Karpas-422 (cell line): ENCODE measurements around the gene BAHCC1. TPM values are rescaled to one million over a fixed set of nuclear protein-coding genes. Genes with fewer than 3 reads are reported as not detected.

Source experiments
- DNase-seq: peaks from one replicate; pipeline ENCODE4 v3.0.0-alpha.2; 2015
- H2AFZ ChIP-seq: fragments of 200-600 bp; sonication (generic); 2 replicates; pipeline ENCODE4 v1.6.1; 2014; ENCODE audit warnings: antibody characterized with exemption, low read length, mixed read lengths
- H3K27ac ChIP-seq: fragments of 200-600 bp; sonication (generic); 2 replicates; pipeline ENCODE4 v1.5.1; 2014; ENCODE audit warnings: mild to moderate bottlenecking, low read length, moderate library complexity
- H3K27me3 ChIP-seq: fragments of 200-600 bp; sonication (generic); 2 replicates; pipeline ENCODE4 v1.6.1; 2014; ENCODE audit warnings: low read length, mixed read lengths
- H3K36me3 ChIP-seq: fragments of 200-600 bp; sonication (generic); 2 replicates; pipeline ENCODE4 v1.6.1; 2014; ENCODE audit warnings: low read length, mixed read lengths; ENCODE audit not compliant: insufficient read depth
- H3K4me1 ChIP-seq: fragments of 200-600 bp; sonication (generic); 2 replicates; pipeline ENCODE4 v1.6.1; 2014; ENCODE audit warnings: mild to moderate bottlenecking, low read length, mixed read lengths
- H3K4me2 ChIP-seq: fragments of 200-600 bp; sonication (generic); 2 replicates; pipeline ENCODE4 v1.6.1; 2014; ENCODE audit warnings: low read length, low read depth, mild to moderate bottlenecking; ENCODE audit not compliant: poor library complexity, severe bottlenecking
- H3K4me3 ChIP-seq: fragments of 200-600 bp; sonication (generic); 2 replicates; pipeline ENCODE4 v1.5.1; 2014; ENCODE audit warnings: mild to moderate bottlenecking, antibody characterized with exemption, low read length, mixed read lengths
- H3K79me2 ChIP-seq: fragments of 200-600 bp; sonication (generic); 2 replicates; pipeline ENCODE4 v1.6.1; 2014; ENCODE audit warnings: mild to moderate bottlenecking, low read length, mixed read lengths
- H3K9ac ChIP-seq: fragments of 200-600 bp; sonication (generic); 2 replicates; pipeline ENCODE4 v1.6.0; 2014; ENCODE audit warnings: low read length
- H3K9me2 ChIP-seq: fragments of 200-600 bp; sonication (generic), shearing (Covaris generic); replicated peaks from 2 replicates; pipeline ENCODE4 v1.6.0; 2014; ENCODE audit warnings: mild to moderate bottlenecking, low read length, moderate library complexity; ENCODE audit not compliant: insufficient read depth
- H3K9me3 ChIP-seq: fragments of 300-700, 200-600 bp; sonication (generic); 2 replicates; pipeline ENCODE4 v1.6.1; 2014; ENCODE audit warnings: low read length, mixed read lengths
- H4K20me1 ChIP-seq: fragments of 200-600 bp; sonication (generic); 2 replicates; pipeline ENCODE4 v1.6.1; 2014; ENCODE audit warnings: mild to moderate bottlenecking, antibody characterized with exemption, low read length, low read depth; ENCODE audit not compliant: insufficient read depth
- total RNA-seq: library from RNA; depleted of rRNA; stranded (reverse); fragments of >200 nt; shearing (Covaris generic); gene quantifications from 2 replicates; pipeline ENCODE4 v1.2.3, GENCODE V29; 2014; ENCODE audit warnings: low replicate concordance

The BAHCC1 gene
- total RNA-seq, 1 experiment from 2014 or later, result not detected

DNA sequence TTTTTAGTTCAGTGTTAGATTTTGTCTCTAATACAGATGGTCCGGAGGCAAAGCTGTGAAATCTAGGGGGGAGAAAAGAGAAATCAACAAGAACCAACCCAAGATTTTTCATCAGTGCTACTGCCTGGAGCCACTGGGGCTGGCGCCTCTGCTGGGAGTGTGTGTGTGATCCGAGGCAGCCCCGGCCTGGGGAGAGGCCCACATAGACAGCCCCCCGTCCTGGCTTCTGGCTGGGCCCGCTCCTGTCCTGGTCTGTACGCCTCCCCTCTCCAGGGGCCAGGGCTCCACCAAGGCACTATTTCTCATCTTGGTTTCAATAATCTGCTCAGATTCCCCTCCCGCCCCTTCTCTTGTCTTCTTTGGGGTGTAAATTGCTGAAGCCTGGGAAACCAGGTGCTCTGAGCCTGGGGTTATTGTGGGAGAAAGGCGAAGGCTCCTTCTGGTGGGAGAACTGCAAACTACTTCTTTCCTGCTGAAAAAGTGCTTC is 7.8 kb downstream of the BAHCC1 start:
- H3K9ac ChIP-seq, result no peak overlapping the region
- no peak overlapping the region for H2AFZ ChIP-seq
- H3K27me3 ChIP-seq, result no peaks in the 10 kb centered on the region
- DNase-seq, result no peak
- H3K36me3 ChIP-seq, result no peaks in the 10 kb centered on the region
- no peaks in the 10 kb centered on the region for H4K20me1 ChIP-seq
- no peaks in the 10 kb centered on the region for H3K79me2 ChIP-seq
- no peak overlapping the region for H3K4me2 ChIP-seq
- H3K4me3 ChIP-seq, result no peak overlapping the region
- no peak overlapping the region for H3K27ac ChIP-seq
- no peaks in the 10 kb centered on the region for H3K9me3 ChIP-seq
- H3K4me1 ChIP-seq, result peaks cover 7% of the 10 kb centered on the region
- no peaks in the 10 kb centered on the region for H3K9me2 ChIP-seq

DNA sequence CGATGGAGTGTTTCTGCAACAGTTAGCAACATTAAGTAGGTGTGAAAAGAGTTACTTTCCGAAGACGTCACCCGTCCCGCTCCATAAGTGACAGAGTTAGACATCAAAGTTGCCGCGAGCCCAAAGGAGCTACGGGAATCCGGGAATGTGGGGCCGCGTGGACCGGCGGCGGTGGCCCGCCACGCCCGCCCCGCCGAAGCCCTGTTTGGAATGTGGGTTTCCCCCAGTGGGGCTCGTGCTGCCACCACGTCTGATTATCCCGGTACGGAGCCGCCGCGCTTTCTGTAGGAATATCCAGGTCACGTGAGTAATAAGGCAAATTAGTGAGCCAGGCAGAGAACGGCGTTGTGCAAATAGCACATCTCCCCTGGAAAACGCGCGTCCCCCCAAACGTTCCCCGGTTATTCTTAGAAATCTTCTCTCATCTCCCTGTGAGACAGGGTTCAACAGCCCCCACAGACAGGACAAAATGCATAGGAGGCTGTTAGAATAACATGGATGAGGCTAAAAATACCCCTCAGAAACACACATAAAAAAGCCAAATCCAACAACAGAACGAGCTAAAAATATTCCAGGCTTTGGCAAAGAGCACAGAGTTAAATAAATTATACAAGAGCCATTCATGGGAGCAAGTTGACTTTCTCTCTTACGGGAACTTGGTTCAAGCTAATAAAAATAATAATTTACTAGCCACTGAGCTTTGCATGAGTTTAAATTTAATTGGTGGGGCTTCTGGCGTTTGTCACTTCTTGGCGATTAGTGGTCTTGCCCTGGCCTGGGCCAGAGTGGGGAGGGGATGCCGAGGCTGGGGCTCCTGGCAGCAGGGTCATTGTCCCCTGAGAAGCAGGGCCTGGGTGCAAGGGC is 8.6 kb downstream of the BAHCC1 start:
- Histone ChIP-seq H4K20me1 (no peaks in the 10 kb centered on the region), H2AFZ (no peak overlapping the region), H3K36me3 (no peaks in the 10 kb centered on the region), H3K9ac (no peak overlapping the region), H3K4me1 (peaks cover 7% of the 10 kb centered on the region), H3K4me2 (no peak overlapping the region), H3K27me3 (no peaks in the 10 kb centered on the region), H3K9me3 (no peaks in the 10 kb centered on the region), H3K79me2 (no peaks in the 10 kb centered on the region), H3K9me2 (no peaks in the 10 kb centered on the region), H3K4me3 (no peak overlapping the region), H3K27ac (no peak overlapping the region)
- DNase-seq, result no peak

DNA sequence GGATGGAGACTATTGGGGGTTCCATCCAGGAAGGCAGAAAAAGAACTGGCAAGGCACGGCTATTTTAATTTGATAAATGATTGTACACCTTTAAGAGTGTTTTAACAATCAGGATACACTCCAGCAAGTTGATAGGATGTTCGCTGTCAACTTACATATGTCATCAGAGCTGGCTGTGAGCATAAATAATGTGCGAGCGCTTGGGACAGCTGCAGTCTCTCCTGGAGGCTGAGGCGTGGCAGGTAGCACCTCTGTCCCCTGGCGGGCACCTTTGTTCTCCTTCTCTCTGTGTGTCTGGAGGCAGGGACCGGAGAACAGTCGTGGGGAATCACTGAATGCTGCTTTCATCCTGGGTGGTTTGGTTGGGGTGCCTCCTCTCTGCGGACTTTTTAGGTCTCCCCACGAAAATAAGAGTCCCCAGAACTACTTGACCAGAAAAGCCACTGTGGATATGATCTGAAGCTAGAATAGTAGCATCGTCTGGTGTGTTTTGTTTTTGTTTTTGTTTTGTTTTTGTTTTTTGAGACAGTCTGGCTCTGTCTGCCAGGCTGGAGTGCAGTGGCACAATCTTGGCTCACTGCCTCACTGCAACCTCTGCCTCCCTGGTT is 9.4 kb downstream of the BAHCC1 start:
- Histone ChIP-seq H3K79me2 (no peaks in the 10 kb centered on the region), H3K9me3 (no peaks in the 10 kb centered on the region), H3K4me1 (peaks cover 7% of the 10 kb centered on the region), H3K4me2 (no peak overlapping the region), H3K27ac (no peak overlapping the region), H3K9me2 (no peaks in the 10 kb centered on the region), H4K20me1 (no peaks in the 10 kb centered on the region), H3K9ac (no peak overlapping the region), H3K4me3 (no peak overlapping the region), H3K27me3 (no peaks in the 10 kb centered on the region), H3K36me3 (no peaks in the 10 kb centered on the region), H2AFZ (no peak overlapping the region)
- peak; percentile 46 for DNase-seq

DNA sequence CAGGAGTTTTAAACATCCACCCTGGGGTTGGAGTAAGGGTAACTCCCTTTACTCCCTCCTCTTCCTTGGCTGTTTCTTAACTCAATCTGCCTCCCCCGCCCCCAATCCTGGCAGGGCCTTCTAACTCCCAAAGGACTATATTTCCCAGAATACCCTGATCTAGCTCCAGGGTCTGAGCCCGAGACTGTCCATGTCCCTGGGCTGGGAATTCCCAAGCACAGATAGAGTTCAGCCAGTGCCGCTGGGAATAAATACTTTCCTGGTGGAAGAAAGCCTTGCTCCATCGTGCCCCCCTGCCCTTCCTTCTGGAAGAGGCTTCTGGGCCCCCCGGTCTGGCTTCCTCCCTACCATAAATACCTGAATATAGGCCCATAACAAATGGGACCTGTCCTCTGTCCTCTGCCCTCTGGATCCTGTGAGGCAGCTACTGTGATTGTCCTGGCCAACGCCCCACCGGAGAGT is 10.2 kb downstream of the BAHCC1 start:
- Histone ChIP-seq H3K36me3 (no peaks in the 10 kb centered on the region), H3K4me2 (no peak overlapping the region), H4K20me1 (no peaks in the 10 kb centered on the region), H3K79me2 (no peaks in the 10 kb centered on the region), H3K9me3 (no peaks in the 10 kb centered on the region), H3K4me3 (no peak overlapping the region), H3K9ac (no peak overlapping the region), H2AFZ (no peak overlapping the region), H3K27me3 (no peaks in the 10 kb centered on the region), H3K9me2 (no peaks in the 10 kb centered on the region), H3K4me1 (peaks cover 7% of the 10 kb centered on the region), H3K27ac (no peak overlapping the region)
- no peak for DNase-seq

DNA sequence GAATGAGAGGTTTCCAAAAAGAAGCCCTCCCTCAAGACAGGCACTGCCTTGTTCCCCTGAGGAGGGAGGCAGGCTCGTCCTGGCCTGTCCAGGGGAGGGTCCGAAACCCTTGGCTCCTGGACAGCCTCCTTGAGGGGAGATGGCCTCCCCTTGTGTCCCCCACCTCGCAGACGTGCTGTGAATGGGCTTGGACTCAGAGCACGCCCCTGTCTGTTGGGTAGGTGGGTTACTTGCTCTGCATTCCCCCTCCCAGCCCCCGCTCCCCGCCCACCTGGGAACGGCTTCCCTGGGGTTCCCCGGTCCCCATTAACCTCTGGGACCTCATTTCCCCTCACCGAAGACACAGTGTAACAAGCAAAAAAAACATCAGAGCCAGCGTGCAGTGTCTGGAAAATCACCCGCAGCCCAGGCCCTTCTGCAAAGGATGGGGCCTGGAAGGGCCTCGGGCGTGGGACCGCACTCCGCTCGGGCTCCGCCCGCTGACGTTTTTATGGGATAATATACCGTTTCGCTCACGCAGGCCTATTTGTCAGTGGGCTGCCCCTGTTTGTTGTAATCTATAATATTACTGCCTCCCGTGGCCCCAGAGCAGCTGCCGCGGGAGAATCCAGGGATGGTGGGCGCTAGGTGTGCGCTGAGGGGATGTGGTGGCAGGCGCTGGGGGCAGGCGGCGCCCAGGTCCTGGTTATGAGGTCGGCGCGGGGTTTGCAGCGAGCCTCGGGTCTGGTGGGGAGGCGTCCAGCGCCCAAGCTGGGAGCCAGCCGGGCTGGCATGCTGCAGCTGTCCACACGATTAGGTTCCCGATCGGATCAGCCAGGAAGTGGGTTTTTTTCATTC is 11.1 kb downstream of the BAHCC1 start:
- Histone ChIP-seq H3K4me2 (no peak overlapping the region), H3K79me2 (no peaks in the 10 kb centered on the region), H3K4me3 (no peak overlapping the region), H3K36me3 (no peaks in the 10 kb centered on the region), H3K9ac (no peak overlapping the region), H2AFZ (no peak overlapping the region), H3K4me1 (peaks cover 7% of the 10 kb centered on the region), H4K20me1 (no peaks in the 10 kb centered on the region), H3K9me2 (no peaks in the 10 kb centered on the region), H3K9me3 (no peaks in the 10 kb centered on the region), H3K27ac (no peak overlapping the region), H3K27me3 (no peaks in the 10 kb centered on the region)
- no peak for DNase-seq

DNA sequence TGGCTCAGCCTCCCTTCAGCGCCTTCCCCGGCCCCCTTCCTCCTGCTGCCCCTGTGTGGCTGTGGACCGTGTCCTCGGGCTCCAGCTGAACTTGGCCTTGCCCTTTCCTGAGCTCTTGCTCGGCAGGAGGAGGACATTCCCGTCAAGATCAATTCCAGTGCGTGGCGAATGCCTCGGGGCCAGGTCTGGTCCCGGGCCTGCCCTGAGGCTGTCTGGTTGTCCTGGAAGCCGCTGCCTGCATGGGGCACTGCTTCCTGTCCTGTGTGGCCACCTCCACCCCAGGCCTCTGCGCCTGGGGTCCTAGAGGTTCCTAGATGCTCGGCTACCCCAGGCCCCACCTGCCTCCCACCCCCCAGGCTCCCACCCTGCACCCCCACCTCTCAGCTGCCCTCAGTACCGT is 12.8 kb downstream of the BAHCC1 start:
- Histone ChIP-seq H3K27me3 (no peaks in the 10 kb centered on the region), H3K4me1 (no peaks in the 10 kb centered on the region), H3K79me2 (no peaks in the 10 kb centered on the region), H3K36me3 (no peaks in the 10 kb centered on the region), H3K9me2 (no peaks in the 10 kb centered on the region), H3K9ac (no peak overlapping the region), H3K4me3 (no peak overlapping the region), H3K27ac (no peak overlapping the region), H4K20me1 (no peaks in the 10 kb centered on the region), H2AFZ (no peak overlapping the region), H3K9me3 (no peaks in the 10 kb centered on the region), H3K4me2 (no peak overlapping the region)
- DNase-seq, result no peak

DNA sequence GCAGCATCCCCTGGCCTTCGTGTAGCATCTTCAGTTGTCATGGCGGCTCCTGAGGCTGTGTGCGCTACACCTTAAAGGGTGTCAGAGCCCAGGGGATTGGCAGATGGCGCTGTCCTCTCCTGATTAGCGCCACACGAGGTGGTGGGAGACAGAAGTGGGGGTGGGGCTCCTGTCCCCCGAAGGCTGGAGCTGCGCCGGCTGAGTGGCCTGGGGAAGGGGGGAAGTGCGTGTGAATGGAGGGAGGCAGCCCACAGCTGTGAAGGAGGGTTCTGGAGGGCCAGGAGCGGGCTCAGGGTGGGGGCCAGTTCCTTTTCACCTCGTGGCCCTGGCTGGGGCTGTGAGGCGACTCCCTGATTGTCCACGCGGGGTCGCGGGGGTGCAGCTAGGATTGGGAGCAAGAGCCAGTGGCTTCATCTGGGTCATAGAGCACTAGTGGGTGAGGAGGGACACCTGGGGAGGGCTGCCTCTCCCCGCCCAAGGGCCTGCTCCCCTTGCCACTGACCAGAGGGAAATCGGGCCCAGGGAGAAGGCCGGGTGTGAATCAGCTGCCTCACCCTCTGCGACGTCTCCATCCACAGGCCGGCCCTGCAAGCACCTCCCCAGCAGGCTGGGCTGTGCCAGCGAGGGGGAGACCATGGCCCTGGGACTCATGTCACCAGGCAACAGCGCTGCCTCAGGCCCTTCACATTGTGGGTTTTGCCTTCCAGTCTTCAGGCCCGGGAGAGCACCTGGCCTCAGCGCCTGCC is 14.1 kb downstream of the BAHCC1 start:
- Histone ChIP-seq H3K4me2 (no peak overlapping the region), H3K9ac (no peak overlapping the region), H2AFZ (no peak overlapping the region)

More for the DNA sequence above, 14.1 kb downstream of the BAHCC1 start:
- Histone ChIP-seq H3K4me3 (no peak overlapping the region), H3K27ac (no peak overlapping the region), H3K4me1 (no peaks in the 10 kb centered on the region), H3K9me2 (no peaks in the 10 kb centered on the region), H3K36me3 (no peaks in the 10 kb centered on the region), H4K20me1 (no peaks in the 10 kb centered on the region), H3K9me3 (no peaks in the 10 kb centered on the region), H3K27me3 (no peaks in the 10 kb centered on the region), H3K79me2 (no peaks in the 10 kb centered on the region)
- peak; percentile 62 for DNase-seq
